Body of pancreas (tissue), 4 donors: ENCODE data around the gene HS1BP3.

Source experiments
- POLR2A ChIP-seq, 3 donors: fragments of 450-650 bp; IDR thresholded peaks; one replicate each; pipeline ENCODE4 v1.6.1; 2016; ENCODE audit warnings: antibody characterized with exemption in 3 of 3, mild to moderate bottlenecking in 2 of 3
- TF ChIP-seq, protein P1 (sequence below), 7 experiments: fragments of 450-650 bp in 4 of 7; fragments of 200-600 bp in 3 of 7; sonication (generic) in 3 of 7; IDR thresholded peaks; one replicate each; pipeline ENCODE4 v1.5.1; 2016 to 2019; ENCODE audit warnings: antibody characterized with exemption in 7 of 7

DNA sequence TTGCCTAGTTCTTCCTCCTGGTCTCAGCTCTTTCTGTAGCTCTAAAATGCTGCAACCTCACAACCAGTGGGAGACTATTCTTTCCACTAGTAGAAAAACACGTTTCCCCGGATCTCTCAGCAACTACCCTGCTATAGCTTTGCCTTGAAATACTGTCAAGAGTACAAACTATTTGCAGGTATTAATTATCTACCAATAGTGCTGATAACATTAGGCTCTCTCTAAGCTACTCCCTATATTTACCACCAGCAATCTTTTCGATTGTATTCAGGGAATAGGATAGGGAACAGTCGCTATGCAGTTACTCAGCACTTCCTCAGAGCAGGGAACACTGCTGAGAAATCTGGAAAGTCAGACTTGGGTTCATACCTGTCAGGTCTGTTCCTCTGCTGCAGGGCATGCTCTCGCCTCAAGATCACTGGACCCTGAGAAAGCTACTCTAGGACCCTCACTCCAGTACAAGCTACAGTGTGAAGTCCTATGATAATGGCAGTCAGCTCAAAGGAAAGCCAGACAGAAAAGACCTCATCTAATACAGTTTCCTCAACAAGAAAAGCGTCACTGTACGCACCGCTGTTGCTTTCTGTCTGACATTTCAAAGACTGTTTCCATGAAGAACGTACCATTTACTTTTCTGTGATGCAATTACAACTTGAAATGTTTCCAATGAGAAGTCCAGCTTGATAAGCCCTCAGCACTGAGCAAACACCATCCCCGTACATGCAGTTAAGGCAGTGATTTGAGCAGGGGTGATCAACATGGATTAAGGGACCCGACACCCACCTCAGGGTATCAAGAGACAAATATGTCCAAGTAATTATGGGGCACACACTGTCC lies 38.7 kb upstream of the HS1BP3 start:
- no peak for TF ChIP-seq POLR2A (IDR thresholded peaks at IDR 0.05)
- TF ChIP-seq, protein P1, sequence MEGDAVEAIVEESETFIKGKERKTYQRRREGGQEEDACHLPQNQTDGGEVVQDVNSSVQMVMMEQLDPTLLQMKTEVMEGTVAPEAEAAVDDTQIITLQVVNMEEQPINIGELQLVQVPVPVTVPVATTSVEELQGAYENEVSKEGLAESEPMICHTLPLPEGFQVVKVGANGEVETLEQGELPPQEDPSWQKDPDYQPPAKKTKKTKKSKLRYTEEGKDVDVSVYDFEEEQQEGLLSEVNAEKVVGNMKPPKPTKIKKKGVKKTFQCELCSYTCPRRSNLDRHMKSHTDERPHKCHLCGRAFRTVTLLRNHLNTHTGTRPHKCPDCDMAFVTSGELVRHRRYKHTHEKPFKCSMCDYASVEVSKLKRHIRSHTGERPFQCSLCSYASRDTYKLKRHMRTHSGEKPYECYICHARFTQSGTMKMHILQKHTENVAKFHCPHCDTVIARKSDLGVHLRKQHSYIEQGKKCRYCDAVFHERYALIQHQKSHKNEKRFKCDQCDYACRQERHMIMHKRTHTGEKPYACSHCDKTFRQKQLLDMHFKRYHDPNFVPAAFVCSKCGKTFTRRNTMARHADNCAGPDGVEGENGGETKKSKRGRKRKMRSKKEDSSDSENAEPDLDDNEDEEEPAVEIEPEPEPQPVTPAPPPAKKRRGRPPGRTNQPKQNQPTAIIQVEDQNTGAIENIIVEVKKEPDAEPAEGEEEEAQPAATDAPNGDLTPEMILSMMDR (IDR thresholded peaks at IDR 0.05) = no peak
